Activated naive CD4-positive, alpha-beta T cell treated with anti-CD3 and anti-CD28 coated beads, Interleukin-2, amount 50 U/mL, for 16 hours (primary cell): Measurements from ENCODE around the gene PHLPP1.
"Not testable (repeated sequence)": the region's sequence is repeated elsewhere in the genome, so short reads cannot be mapped to it uniquely, and the experiment has no call there.

Experiments
- DNase-seq: peaks from one replicate; pipeline ENCODE4 v3.0.0-alpha.2; 2020

PHLPP1 gene

DNA sequence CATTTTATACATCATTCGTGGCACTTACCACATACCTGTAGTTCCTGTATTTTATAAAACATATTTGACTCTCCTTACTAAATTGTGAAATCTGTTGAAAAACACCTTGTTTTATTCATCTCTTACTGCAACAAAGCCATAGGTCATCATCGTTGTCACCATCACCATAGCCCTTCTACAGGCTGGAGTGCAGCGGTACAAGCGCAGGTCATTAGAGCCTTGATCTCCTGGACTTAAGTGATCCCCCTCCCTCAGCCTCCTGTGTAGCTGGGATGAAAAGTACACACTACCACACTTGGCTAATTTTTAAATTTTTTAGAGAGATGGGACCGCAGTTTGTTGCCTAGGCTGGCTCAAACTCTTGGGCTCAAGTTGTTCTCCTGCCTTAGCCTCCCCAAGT is 184.2 kb downstream of the PHLPP1 start:
- no peak for DNase-seq

DNA sequence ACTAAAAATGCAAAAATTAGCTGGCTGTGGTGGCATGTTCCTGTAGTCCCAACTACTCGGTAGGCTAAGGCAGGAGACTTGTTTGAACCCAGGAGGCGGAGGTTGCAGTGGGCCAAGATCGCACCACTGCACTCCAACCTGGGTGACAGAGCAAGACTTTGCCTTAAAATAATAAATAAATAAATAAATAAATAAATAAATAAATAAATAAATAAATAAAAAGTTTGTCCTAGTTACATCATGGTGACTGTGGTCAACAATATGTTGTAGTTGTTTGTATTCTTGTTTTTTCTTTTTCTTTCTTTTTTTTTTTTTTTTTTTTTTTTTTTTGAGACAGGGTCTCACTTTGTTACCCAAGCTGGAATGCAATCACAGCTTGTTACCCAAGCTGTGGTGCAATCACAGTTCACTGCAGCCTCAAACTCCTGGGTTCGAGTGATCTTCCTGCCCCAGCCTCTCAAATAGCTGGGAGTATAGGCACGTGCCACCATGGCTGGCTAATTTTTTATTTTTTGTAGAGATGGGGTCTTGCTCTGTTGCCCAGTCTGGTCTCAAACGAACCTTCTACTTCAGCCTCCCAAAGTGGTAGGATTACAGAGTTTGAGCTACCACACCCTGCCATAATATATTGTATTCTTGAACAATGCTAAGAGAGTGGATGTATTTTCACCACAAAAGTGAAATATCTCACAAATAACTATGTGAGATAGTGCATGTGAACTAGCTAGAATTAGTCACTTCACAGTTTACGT is 185.0 kb downstream of the PHLPP1 start:
- DNase-seq: no peak

DNA sequence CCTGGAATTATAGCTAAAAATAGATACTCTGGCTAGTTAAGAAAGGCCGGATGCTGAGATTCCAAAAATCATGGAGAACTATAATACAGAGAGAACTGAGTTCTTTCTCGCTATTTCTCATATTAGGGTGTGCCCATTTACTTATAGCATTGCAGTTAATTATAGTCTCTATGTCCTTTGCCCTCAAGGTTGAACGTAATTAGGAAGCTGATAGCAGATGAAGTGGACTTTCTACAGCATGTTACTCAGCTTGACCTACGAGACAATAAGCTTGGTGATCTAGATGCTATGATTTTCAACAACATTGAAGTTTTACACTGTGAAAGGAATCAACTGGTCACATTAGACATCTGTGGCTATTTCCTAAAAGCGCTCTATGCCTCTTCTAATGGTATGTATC is 187.4 kb downstream of the PHLPP1 start:
- DNase-seq: no peak

DNA sequence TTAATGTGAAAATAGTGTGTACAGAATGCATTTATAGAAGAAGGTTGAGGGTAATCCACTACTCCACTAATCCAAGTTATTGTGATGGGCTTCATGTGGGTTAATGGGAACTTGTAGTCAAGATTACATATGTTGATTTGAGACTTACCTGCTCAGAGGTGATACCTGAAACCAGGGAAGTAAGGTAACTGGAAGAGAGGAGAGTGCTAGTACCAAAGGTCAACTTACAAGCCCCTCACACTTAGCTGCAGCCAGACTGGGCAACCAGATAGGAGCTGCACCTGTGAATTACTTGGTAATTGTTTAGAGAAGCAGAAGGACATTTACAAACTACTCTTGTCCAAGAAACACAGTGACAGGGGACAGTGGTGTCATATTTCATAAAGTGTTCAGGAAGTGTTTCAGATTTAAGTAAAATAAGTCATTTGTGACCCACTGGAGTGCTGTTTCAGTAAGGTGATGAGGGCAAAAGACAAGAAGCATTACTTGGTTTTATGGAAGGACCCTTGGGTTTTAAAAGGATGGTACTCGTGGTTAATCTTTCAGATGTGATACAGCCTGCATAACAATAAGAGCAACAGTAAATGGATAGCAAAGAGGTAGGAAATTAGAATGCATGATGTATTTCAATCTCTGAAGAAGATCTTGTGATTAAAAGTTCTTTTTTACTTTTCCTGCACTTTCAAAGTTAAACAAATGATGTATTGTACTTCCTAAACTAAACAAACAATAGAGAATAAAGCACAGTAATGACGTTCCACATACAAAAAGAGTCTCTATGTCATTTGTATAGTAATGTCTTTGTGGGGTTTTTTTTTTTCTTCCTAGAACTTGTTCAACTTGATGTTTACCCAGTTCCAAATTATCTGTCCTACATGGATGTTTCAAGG is 189.3 kb downstream of the PHLPP1 start:
- DNase-seq: no peak

DNA sequence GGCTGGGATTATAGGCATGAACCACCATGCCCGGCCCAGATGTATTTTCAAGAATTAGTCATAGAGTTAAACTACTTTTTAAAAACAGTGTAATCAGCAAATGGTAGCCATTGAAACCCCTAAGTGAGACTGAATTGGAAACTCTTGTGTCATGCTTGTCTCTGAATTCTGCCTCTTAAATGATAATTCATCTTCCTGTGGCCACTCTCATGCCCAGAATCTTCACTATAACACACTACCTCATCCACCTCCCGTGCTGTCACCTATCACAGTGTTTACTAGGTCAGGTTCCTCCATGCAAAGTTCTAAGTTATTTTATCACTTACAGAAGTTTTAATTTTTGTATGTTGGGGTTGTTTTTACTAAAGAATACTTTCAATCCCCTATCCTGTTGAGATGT is 197.5 kb downstream of the PHLPP1 start:
- DNase-seq: no peak

DNA sequence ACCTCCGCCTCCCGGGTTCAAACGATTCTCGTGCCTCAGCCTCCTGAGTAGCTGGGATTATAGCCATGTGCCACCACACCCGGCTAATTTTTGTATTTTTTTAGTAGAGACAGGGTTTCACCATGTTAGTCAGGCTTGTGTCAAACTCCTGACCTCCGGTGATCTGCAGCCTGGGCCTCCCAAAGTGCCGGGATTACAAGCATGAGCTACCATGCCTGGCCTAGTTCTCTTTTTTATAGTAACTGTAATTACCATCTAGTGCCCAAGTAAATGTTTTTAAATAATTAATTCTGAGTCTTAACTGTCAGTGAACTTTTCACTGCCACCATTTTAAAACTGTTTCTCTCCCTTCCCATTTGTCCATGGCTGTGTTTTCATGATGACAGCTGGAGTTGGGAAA is 198.5 kb downstream of the PHLPP1 start:
- DNase-seq: not testable (repeated sequence)

DNA sequence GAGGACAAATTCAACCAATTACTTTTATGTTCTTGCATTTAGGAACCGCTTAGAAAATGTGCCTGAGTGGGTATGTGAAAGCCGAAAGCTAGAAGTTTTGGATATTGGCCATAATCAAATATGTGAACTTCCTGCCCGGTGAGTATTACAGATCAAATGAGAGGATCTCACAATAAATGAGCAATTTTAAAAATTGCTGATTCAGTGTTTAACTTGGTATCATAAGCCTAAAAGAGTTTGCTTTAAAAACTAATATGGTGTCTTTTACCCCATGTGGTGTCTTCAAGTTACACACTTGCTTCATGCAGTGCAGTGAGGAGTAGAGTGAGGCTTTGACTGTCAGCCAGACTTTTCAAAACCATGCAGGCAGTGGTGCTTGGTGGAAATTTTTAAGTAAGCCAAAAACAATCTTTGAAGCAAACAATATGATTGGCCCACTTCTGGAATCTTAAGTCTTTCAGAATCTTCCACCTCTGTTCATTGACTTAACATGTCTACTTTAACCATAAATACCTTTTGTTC is 199.6 kb downstream of the PHLPP1 start:
- no peak for DNase-seq

DNA sequence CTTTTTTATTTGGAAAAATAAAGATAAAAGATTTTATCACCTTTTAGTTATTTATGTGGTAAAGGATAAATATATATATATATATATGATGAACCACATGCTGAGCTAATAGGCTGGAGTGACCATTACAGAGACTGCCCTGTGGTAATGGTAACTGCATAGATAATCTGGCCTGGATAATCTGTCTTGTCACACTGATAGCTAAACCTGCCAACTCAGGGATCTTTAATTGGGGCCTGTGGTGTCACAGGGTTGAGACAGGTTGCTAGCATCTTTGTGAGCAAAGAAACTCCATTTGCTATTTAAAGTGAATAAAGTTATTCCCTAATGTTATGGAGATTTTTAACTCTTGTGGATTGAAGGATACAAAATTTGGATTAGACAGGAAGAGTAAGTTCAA is 203.0 kb downstream of the PHLPP1 start:
- no peak for DNase-seq

DNA sequence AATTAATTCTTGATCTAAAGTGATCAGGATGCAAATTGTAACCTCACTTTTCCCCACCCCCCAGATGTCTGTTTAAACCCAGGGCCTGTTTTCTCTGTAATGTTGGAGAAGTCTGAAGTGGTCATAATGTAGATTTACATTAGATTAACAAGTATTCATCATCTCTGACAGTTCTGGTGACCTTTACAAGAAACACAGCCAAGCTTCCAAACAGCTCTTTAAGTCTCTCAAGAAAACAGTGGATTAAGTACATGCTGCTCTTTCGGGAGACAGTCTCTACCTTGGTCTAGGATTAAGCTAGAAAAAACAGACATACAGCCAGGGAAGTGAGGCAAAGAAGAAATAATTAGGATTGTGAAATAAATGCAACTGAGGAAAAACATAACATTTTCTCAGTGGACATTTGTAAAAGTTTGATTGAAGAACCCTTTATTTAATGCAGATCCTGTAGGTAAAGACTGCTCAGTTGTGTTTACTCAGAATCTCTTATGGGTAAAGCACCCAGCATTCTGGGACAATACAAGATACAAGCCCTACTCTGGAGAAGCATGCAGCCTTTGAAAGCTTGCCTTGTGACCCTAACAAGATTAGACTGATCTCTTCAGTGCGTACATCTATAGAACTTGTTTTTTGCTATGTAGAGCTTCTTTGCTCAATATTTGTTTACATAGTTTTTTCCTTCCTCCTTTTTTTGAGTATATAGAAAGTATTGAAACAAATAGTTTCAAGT is 203.9 kb downstream of the PHLPP1 start:
- DNase-seq: no peak

DNA sequence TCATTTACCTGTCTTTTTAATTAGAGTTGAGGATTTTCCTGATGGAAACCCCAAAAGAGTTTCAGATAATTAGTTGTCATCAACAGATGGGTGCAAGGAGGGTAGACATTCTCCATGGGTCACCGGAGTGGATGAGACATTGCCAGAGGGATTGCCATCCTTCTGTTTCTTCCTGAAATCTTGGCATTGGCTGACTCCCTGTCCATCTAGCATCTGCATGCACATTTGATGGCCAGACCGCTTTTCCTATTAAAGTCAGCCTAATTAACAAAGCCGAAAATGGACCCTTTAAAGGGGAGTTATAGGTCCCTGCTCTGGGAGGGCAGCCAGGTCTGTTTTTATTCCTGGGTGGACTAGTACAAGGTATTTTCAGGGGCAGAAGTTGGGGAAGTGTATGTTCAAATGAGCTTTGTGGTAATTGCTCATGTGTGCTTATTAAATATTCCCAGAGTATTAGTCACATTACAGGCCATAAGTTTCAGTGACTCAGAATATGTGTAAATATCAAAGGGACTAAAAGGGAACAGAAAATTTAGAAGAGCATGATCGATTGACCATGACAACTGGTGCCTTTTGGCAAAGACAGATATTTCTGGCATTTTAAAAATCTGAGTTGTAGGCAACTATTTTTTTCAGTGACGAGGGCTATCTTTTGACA is 209.8 kb downstream of the PHLPP1 start:
- DNase-seq: no peak

DNA sequence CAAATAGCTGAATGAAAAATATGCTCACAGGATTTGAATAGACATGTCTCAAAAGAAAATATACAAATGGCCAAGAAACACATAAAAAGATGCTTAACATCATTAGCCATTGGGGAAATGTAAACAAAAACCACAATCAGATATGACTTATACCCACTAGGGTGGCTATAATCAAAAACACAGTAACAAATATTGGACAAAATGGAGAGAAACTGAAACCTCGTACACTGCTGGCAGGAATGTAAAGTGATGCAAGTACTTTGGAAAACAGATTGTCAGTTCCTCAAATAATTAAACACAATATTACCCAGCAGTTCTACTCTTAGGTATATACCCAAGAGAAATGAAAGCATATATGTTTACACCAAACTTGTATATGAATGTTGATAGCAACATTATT is 213.0 kb downstream of the PHLPP1 start:
- no peak for DNase-seq

DNA sequence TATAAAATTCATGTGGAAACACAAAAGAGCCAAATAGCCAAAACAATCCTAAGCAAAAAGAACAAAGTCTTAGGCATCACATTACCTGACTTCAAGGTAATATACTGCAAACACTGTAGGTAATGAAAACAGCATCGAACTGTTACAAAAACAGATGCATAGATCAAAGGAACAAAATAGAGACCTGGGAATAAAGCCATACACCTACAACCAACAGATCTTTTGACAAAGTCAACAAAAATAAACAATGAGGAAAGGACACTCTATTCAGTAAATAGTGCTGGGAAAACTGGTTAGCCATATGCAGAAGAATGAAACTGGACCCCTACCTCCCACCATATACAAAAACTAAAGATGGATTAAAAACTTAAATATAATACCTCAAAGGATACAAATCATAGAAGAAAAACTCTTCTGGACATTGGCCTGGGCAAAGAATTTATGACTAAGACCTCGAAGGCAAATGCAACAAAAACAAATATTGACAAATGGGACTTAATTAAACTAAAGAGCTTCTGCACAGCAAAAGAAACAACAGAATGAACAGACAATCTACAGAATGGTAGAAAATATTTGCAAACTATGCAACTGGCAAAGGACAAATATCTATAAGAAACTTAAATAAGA is 218.0 kb downstream of the PHLPP1 start:
- no peak for DNase-seq

DNA sequence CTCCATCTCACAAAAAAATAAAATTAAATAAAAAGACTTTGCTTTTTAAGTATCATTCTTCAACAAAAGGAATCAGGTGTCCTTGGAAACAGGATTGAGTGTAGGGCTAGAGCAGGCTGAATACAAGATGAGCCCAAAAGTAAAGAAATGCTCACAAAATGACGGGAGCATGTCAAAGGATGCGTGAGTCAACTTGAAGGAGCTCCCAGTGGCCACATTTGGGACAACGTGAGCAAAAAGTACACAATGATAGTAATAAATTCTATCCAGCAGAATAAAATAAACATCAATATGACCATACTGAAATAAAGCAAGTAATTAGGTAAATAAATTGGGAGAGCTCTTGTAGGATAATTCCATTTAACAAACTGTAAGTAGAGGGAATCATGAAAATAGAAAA is 220.7 kb downstream of the PHLPP1 start:
- DNase-seq: no peak

DNA sequence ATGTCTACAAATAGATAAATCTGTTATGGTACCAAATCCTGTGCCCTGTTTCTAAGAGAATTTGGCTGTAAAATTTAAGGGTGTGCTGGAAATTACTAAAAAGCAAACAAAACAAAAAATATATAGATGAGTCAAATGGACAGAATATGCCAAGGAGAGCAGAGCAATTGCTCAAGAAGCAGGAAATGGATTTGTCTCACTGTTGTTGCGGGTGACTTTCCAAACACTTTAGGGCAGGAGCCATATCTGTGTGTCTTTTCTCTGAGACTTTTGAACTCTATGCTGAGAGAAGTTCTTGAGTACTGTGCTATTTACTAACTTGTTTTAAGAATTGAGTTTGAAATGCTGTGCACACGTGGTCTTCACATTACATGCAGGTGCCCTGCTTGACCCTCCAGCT is 221.7 kb downstream of the PHLPP1 start:
- no peak for DNase-seq

DNA sequence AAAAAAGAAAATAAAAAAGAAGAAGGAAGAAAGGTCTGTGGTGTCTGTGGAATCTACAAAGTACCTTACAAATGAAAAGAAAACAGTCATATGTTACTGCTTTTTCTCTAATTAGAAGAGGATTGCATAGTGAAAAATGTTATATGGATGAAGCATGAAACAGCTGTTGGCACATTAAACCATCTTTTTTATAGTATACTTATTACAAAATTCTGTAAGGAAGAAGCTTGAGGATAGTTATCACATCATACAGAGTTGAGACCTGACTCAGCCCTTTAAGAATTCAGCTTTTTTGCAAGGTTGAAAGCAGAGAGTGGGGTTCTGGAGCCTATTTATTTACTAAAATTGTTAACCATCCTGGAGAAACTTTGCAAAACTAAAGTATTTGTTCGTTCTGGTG is 222.7 kb downstream of the PHLPP1 start:
- DNase-seq: no peak

DNA sequence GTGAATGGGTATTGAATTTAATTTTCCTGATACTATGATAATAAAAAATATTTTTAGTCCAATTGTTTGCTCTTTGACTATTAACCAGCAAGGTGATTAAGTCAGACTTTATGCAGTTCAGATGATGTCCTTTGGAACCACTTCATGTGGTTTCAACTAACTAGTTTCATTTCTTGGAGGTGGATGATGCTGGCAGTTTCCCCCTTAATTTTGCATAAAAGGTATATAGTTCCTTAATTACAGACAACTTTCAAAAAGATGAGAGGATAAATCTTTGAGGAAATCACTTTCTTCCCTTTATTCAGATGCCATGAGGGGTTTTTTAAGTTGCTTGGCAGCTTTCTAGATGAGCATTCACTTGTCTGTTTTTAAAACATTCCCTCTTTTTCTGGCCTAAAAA is 223.1 kb downstream of the PHLPP1 start:
- no peak for DNase-seq

DNA sequence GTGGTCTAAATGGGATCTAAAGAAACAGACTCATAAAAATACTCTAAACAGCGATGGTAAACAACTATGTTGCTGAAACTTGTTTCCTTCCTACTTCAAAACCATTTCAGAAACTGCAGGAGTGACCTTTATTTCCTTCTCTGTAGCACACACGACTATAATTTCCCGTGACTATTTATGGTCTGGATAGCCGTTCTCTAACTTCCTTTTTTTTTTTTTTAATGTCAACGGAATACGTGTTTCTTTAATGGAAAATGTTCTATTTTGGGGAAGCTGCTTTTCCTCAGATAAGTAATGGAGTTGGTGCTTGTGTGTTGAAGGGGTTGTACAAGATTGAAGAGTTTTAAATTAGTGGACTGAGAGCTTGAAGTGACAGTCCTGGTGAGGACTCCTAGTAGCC is 224.1 kb downstream of the PHLPP1 start:
- DNase-seq: no peak

DNA sequence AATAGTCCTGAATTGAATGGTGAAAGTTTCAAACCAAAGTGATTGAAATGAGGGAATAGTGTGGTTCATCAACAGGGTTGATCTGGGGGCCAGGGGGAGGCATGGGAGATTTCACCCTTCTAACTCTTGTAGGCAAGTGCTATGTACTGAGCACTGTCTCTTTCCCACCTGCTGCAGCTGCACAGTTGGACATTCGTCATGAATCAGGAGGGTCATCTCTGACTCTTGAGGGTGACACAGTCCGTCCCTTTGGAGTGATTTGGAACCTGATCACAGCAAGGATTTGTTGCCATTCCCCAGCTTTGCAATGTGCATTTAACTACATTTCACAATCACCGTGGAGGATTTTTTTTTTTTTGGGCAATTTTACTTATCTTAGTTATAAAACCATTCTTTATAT is 224.6 kb downstream of the PHLPP1 start:
- DNase-seq: no peak

DNA sequence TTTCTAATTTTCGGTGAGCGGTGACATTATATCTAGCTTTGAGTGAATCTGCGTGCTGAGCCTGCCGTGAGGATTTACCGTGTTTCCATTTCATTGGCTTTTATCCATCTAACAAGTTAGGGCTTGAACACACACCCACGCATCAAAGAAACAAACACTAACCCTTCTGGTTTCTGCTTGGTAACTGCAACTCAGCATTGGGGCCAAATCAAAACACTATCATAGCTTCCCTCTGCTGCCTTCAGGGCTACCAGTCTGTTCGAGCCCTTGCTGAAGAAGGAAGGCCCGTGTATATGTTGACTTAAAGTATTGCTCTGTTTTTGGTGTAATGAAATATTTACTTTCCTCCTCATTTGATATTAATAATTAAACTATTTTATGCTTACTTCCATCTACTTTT is 227.2 kb downstream of the PHLPP1 start:
- DNase-seq: no peak

DNA sequence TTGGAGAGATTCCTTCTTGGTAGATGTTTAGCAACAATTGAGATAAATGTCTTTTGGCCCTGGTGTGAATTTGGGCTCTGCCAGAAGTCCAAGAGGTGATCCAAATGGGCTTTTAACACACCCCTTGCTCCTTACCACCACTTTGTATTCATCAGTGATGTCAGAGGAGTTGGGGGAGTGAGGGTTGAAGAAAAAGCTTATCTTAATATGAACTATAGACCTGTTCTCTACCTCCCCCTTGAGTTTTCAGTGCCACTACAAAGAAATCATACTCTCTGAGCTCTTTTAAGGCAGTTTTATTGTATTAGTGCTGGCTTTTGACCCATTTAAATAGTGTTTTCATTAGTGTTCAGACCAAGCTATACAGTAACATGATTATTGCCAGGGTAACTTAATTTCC is 229.1 kb downstream of the PHLPP1 start:
- no peak for DNase-seq

DNA sequence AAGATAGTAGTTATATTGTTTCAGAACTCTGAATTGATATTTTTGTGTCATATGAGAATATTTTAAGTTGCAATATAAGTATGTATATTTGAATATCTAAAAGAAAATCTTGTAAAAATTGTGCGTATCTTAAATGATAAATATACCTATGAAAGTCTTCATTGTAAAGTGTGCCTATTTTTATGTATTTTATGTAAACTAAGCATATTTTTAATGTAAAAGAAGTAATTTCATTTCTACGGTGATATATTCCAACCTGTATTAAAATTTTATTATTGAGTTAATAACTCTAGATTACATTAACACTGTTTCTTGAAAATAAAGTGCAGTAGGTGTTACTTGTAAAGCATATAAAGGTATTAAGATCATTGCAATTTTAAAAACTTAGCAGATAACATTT is 233.4 kb downstream of the PHLPP1 start:
- no peak for DNase-seq

DNA sequence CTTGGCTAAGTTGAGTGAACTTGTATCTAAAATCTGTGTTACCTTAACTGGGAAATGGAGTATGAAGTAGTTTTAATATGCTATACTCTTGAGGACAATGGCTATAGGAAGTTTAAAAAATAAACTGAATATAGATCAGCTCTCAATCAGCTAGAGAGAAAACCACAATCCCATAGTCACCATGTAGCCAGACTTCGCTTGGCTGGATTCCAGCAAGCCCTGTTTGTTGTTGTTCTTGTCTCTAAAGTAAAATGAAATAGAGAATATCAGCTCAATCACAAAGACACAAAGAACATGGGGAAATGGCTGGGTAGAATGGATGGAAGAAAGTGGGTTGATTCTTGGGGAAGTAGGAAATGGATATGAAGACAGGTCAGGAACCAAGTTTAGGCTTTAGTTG is 234.9 kb downstream of the PHLPP1 start:
- DNase-seq: no peak
